Activated naive CD8-positive, alpha-beta T cell treated with anti-CD3 and anti-CD28 coated beads, Interleukin-2, amount 50 U/mL, for 16 hours (primary cell): ENCODE data around the gene CELF2.

Source experiments
- DNase-seq: peaks from one replicate; pipeline ENCODE4 v3.0.0-alpha.2; 2020; ENCODE audit warnings: low read depth, low spot score

Gene CELF2

GRCh38 chr10:11023009-11023953 lies 5.6 kb downstream of the CELF2 start:
- no peak for DNase-seq

GRCh38 chr10:11024596-11024995 lies 6.9 kb downstream of the CELF2 start:
- no peak for DNase-seq

- DNase-seq = no peak
Observed at GRCh38 chr10:11025978-11026377, 8.3 kb downstream of the CELF2 start.

GRCh38 chr10:11026773-11027172 lies 9.1 kb downstream of the CELF2 start:
- DNase-seq = no peak

GRCh38 chr10:11034762-11035161 lies 17.1 kb downstream of the CELF2 start:
- no peak for DNase-seq

- DNase-seq = no peak
Observed at GRCh38 chr10:11035301-11035991, 17.8 kb downstream of the CELF2 start.

- no peak for DNase-seq
Observed at GRCh38 chr10:11036424-11037011, 18.8 kb downstream of the CELF2 start.

GRCh38 chr10:11037991-11038390 lies 20.3 kb downstream of the CELF2 start:
- no peak for DNase-seq

- DNase-seq = no peak
Observed at GRCh38 chr10:11042357-11042756, 24.7 kb downstream of the CELF2 start.

- DNase-seq = no peak
Observed at GRCh38 chr10:11043039-11043438, 25.4 kb downstream of the CELF2 start.

- DNase-seq = no peak
Observed at GRCh38 chr10:11043446-11044127, 25.9 kb downstream of the CELF2 start.

GRCh38 chr10:11045487-11045886 lies 27.8 kb downstream of the CELF2 start:
- DNase-seq = no peak

- no peak for DNase-seq
Observed at GRCh38 chr10:11045995-11046775, 28.5 kb downstream of the CELF2 start.

GRCh38 chr10:11046776-11047160 lies 29.1 kb downstream of the CELF2 start:
- no peak for DNase-seq

GRCh38 chr10:11048707-11049278 lies 31.1 kb downstream of the CELF2 start:
- DNase-seq = no peak

GRCh38 chr10:11049806-11050205 lies 32.1 kb downstream of the CELF2 start:
- DNase-seq = no peak

GRCh38 chr10:11050301-11051287 lies 32.9 kb downstream of the CELF2 start:
- no peak for DNase-seq

- no peak for DNase-seq
Observed at GRCh38 chr10:11057018-11057417, 39.3 kb downstream of the CELF2 start.

GRCh38 chr10:11057448-11057847 lies 39.8 kb downstream of the CELF2 start:
- DNase-seq = no peak

GRCh38 chr10:11057994-11058393 lies 40.3 kb downstream of the CELF2 start:
- no peak for DNase-seq
